Keratinocyte (primary cell): Measurements from ENCODE around the gene KRT25.

Experiments
- EZH2 ChIP-seq: IDR thresholded peaks from one replicate; pipeline ENCODE4 v1.6.1; 2012; ENCODE audit warnings: inconsistent platforms, mild to moderate bottlenecking, low read length, moderate library complexity
- TF ChIP-seq, protein P1 (sequence below), 3 experiments: IDR thresholded peaks in 1 of 3; conservative IDR thresholded peaks in 1 of 3; optimal IDR thresholded peaks in 1 of 3; 2 replicates in 2 of 3; 3 replicates in 1 of 3; pipeline versions ENCODE3 to v1.5.1; 2011; ENCODE audit warnings: low read length in 3 of 3, mild to moderate bottlenecking in 3 of 3, moderate library complexity in 2 of 3, control low read depth in 1 of 3, inconsistent platforms in 1 of 3; ENCODE audit not compliant: insufficient read depth in 2 of 3; ENCODE audit errors: extremely low read depth in 1 of 3

DNA sequence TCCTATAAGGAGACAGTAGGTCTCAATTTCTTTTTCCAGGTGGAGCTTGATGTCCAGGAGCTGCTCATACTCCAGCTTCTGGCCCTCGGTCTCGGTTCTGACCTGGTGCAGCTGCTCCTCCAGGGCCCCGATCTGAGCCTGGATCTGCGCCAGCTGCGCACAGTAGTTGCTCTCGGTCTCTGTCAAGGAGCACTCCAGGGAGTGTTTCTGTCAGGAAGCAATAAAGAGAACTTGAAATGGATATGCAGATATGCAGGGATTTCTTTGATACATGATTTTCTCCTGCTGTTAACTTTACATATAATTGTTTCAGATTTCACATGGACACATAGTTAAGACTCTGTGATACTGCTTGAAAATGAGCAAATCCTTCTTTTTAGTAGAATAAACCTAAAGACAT, 4.7 kb downstream of the KRT25 start:
- TF ChIP-seq, protein P1, sequence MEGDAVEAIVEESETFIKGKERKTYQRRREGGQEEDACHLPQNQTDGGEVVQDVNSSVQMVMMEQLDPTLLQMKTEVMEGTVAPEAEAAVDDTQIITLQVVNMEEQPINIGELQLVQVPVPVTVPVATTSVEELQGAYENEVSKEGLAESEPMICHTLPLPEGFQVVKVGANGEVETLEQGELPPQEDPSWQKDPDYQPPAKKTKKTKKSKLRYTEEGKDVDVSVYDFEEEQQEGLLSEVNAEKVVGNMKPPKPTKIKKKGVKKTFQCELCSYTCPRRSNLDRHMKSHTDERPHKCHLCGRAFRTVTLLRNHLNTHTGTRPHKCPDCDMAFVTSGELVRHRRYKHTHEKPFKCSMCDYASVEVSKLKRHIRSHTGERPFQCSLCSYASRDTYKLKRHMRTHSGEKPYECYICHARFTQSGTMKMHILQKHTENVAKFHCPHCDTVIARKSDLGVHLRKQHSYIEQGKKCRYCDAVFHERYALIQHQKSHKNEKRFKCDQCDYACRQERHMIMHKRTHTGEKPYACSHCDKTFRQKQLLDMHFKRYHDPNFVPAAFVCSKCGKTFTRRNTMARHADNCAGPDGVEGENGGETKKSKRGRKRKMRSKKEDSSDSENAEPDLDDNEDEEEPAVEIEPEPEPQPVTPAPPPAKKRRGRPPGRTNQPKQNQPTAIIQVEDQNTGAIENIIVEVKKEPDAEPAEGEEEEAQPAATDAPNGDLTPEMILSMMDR (optimal IDR thresholded peaks at IDR 0.05 in 1 of 3, IDR thresholded peaks at IDR 0.05 in 1 of 3, conservative IDR thresholded peaks at IDR 0.05 in 1 of 3; ENCODE audit: extremely low read depth in 1 of 3, insufficient read depth in 2 of 3, low read length in 3 of 3): no peak
- TF ChIP-seq EZH2: no peak
